NB4 (cell line): Measurements from ENCODE around the gene ZNF136.
A peak's percentile ranks its signal among the peaks of the same experiment; 100 is the strongest.

Experiments
- DNase-seq: peaks from one replicate; pipeline ENCODE4 v3.0.0; 2010; ENCODE audit warnings: low read depth
- H3K4me3 ChIP-seq: one replicate; pipeline ENCODE4 v1.5.1; 2011; ENCODE audit warnings: mild to moderate bottlenecking, low read depth, low read length, moderate library complexity
- CTCF ChIP-seq: IDR thresholded peaks from one replicate; pipeline ENCODE4 v1.5.1; 2012; ENCODE audit warnings: low read depth, low read length
- MYC ChIP-seq: IDR thresholded peaks from 2 replicates; pipeline ENCODE4 v1.6.1; 2011; ENCODE audit warnings: low read depth, low read length
- POLR2A ChIP-seq: IDR thresholded peaks from 2 replicates; pipeline ENCODE4 v1.6.1; 2011; ENCODE audit warnings: mild to moderate bottlenecking; ENCODE audit not compliant: insufficient read length; ENCODE audit errors: extremely low read depth
- TF ChIP-seq, protein P1 (sequence below): IDR thresholded peaks from 2 replicates; pipeline ENCODE4 v1.6.1; 2011; ENCODE audit warnings: low read depth, low read length

Gene ZNF136

GRCh38 chr19:12162882-12163806, at the start of gene ZNF136:
TSS of gene ZNF136 (plus strand) at chr19:12163096. CDS start at chr19:12163204, 108 bp downstream.
- TF ChIP-seq MYC: no peak
- peak; percentile 53 for TF ChIP-seq POLR2A
- TF ChIP-seq, protein P1, sequence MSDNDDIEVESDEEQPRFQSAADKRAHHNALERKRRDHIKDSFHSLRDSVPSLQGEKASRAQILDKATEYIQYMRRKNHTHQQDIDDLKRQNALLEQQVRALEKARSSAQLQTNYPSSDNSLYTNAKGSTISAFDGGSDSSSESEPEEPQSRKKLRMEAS: no peak
- TF ChIP-seq CTCF: no peak
- DNase-seq: peak; percentile 96
- H3K4me3 ChIP-seq: peak within 1 kb of the TSS; percentile 97

GRCh38 chr19:12113121-12113520, 49.8 kb upstream of the ZNF136 start:
- no peak overlapping the region for H3K4me3 ChIP-seq
- no peak for TF ChIP-seq MYC
- TF ChIP-seq CTCF: no peak
- TF ChIP-seq, protein P1: no peak
- TF ChIP-seq POLR2A: no peak
- no peak for DNase-seq

DNA sequence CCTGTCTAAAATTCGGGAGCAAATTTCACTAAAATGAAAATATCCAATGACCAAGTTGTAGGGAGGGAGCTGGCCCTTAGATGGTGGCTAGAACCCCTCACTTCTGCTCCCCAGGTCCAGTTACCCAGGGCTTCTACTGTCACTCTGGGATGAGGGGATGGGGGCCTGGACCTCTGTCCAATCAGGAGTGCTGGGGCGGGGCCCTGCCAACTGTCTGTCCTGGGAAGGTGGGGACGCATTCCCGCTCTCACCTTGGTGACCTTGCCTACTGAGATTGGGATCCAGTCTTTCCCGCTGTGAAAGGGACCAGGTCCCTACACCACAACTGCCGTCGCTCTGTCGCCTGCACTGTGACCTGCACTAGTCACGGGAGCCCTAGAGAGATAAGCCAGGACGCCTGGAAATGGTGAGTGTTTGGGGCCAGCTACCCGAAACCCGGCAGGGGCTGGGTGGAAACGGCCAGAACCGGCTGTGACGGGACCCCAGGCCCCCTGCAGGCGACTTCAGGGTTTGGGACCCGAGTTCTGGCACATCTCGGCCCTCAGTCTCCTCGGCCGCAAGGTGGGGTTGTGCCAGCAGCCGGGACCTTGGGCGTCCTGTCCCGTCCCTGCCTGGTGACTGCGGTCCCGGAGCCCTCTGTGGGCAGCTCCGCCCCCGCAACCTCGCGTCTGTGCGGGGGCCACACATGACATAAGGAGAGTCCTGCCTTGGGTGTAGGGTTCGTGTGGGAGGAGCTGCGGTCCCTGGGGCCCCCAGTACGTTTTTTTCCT, 45.5 kb upstream of the ZNF136 start:
- no peak for DNase-seq
- no peak for TF ChIP-seq POLR2A
- no peak for TF ChIP-seq CTCF
- TF ChIP-seq MYC: no peak
- TF ChIP-seq, protein P1: no peak
- no peak overlapping the region for H3K4me3 ChIP-seq

DNA sequence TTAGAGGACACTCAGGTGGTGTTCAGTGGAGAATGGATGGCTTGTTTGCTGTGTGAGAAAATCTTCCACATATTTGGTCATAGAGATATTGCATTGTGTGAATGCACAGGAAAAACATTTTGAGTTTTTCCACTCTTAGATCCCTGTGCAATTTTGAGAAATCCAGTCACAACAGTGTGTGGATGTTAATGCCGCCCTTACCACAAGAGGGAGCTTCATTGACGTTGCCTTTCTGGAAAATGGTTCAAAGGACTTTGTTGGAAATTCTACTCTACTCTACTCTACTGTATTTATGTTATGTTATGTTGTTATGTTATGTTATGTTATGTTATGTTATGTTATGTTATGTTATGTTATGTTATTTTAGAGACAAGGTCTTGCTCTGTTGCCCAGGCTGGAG, 36.2 kb upstream of the ZNF136 start:
- DNase-seq: peak; percentile 24
- no peak overlapping the region for H3K4me3 ChIP-seq
- TF ChIP-seq CTCF: peak; percentile 40
- TF ChIP-seq POLR2A: no peak

DNA sequence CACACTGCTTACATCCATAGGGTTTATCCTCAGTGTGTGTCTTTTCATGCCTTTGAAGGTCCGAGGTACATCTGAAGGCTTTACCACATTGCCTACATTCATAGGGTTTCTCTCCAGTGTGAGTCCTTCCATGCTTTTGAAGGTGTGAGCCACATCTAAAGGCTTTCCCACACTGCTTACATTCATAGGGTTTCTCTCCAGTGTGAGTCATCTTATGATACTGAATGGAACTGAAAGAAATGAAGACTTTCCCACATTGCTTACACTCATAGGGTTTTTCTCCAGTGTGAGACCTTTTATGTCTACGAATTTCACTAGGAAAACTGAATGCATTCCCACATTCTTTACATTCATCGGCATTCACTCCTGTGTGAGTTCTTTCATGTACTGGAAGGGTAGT, 29.8 kb upstream of the ZNF136 start:
- no peak overlapping the region for H3K4me3 ChIP-seq
- no peak for TF ChIP-seq MYC
- TF ChIP-seq, protein P1: no peak
- no peak for TF ChIP-seq CTCF
- no peak for TF ChIP-seq POLR2A
- no peak for DNase-seq
